NCI-H2227 treated with DMSO at 0.1 percent for 48 hours (cell line): ENCODE data around the gene RHOC.

Source experiments
- DNase-seq: peaks from one replicate; lab custom pipeline; 2025; lab: John Stamatoyannopoulos, UW

RHOC gene

DNA sequence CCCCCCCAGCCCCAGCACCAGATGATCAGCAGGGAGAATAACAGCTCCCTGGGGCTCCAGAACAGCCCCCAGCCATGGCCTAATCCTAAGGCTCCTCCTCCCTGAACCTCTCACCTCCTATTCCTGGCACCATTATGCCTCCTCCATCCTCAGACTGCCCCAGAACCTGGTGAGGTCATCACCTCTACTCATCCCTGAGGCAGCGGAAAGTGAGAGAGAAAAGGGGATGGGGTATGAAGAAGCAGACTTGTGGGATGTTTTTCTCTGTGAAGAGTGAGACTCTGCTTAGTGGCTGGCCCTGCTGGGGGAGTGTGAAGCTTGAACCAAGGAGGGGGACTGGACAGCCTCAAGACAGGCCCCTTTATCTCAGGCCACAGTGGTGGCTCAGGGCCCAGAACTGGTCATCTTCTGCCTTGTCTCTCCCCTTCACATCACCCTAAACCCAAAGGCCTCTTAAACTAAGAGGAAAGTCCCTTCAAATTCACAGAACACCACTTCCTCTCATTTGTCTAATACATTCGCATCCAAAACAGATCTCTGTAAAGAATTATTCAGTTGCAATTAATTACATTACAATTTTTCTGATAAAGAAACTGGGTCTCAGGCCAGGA lies 10.4 kb upstream of the RHOC start:
- DNase-seq, result no peak

DNA sequence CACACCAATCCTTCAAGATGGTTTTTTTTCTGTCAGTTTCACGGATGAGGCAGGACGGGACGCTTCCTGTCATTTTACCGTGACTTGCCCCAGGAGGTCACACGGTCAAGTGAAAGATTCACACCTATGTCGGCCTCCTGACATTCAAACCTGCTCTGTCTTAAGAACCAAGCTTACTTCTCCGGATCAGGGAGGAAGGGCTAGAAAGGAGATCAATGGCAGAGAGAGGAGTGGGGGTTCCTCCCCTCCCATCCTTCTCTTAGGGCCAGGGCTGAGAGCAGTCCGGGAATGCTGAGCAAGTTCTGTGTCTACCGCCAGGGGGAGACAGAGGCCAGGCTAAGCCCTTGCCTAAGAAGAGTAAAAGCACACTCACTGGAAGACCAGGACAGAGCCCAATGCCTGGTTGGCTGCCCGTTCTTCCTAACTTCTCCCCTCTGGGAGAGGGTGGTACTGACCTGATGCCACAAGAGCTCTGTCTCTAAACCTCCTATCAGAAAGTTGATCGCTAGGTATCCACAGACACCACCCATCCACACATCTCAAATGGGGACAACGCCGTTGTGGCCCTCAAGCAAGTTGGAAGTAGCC lies 9.3 kb upstream of the RHOC start:
- DNase-seq, result peak; percentile 84

DNA sequence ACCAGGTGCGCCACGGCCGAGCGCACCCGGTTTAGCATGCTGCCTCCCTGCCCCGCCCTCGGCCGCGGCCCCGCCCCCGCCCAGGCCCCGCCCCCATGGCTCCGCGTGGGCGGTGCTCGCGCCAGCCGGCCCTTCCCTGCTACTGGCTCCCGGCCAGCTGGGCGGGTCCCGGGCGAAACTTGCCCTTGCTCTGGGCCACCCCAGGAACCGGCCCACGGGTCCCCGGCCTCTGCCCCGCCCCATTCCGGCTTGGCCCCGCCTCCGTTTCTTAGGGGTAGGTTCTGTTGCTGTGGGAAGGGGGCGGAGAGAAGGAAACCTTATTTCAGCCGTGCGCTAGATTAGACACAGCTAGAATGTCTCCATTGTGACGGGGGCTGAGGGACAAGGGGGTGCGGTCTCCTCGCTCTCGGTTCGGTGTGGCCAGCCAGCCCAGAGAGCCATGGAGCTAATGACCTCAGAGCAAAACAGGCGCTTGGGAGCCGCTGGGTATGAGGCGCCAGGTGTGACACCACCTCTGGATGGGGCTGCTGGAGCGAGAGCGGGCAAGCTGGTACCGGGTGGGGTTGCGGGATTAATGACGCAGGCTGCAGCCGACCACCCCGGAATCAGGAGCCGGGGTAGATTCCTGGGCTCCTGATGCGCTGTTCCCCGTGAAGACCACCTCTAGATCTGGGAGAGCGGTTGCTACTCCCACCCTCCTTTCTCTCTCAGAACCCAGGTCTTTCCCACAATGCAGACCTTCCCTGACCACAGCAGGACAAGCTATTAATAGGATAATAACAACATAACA lies 8.5 kb upstream of the RHOC start, which contains the start of gene PPM1J:
TSS of gene PPM1J (minus strand) at position 69 of the 790 bp plus-strand sequence. CDS start at position 38, 31 bp downstream.
- peak; percentile 86 for DNase-seq

DNA sequence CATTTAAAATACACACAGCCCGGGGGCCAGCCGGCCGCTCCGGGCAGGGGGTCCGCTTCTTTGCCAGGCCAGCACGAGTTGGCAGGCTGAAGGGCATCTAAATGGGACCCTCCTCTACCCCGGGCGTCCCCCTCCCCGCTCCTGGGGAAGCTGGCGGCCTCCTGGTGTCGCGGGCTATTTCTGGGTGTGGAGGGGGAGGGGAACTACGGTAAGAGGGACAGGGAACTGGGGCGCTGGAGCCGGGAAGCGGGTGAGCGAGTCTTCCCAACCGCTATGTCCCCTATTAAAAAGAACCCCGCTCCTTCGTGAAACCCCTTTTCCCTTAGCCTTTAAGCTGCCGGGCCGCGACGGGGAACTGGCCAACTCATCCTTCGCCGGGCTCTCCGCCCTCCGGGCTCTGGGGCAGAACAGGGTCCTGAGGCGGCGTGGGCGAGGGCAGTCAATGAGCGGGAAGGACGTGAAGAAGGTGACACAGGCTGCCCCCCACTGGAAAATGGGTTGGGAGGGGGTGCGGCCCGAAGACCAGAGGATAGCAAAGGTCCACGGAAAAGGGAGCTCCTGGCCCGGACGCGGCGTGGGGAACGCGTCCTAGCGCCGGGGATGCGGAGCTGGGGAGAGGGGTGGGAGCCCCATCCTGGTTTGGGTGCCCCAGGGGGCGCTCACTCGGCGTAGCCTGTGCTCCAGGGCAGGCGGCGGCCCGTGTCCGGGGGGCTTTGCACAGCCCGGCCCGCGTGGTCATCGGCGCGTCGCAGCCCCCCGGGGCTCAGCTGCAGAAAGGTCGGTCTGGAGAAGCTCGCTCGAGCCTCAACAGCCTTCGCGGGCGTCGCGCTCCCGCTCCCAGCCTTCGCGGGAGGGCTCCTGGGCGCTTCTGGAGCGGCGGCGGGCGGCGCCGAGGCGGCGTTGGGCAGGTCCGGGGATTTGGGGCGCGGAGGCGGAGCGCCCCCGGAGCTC lies 7.7 kb upstream of the RHOC start:
- no peak for DNase-seq

DNA sequence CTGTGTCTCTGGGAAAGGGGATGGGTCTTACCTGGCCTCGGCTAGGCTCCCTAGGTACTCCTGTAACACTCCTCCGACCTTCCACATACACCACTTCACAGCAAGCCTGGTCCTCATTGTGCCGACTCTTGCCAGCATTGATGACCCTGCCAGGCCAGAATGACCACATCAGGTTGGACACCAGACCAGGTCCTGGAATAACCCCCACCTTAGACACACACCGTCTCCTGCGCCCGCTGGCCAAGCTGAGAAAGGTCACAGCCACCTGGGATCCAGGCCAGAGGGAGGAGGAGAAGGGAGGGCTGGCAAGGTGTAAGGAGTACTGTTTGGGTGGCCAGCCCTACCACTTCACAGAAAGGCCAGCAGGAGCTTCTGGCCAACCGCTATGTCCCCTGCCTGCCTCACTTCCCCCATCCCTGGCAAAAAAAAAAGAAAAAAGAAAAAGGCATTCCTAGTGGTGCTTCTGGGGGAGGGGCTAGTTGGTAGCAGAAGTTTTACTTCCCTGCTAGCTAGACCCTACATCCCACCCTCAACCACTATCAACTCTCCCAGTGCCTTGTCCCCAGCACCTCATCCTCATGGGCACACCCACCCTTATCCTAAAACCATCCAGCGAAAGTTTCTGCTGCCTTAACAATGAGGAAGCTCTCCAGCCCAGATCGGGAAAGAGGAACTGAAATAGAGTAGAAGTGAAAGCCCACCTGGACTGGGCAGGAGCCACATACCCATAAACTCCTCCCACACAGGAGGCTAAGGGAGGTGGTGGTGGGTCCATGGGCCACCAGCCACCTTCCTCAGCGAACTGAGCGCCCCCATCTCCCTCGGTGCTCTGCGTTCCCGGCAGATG lies 6.8 kb upstream of the RHOC start:
- no peak for DNase-seq

DNA sequence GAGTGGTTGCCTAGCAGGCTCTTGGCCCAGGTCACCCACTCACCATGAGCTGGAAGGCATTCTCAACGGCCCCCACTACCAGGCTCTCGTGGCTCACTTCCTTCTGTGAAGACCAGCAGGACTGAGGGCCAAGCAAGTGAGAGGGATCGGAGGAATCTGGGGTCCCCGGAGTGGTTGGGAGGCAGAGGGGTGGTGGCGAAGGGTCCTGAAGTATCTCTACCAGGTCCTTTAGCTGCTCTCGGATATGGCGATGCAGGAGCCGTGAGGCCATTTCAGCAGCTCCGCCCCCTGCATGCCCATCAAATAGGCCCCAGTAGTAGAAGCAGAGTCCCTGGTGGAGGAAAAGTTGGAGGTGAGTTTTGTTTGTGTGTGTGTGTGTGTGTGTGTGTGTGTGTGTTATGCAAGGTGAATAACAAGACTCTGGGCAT lies 5.8 kb upstream of the RHOC start:
- no peak for DNase-seq

DNA sequence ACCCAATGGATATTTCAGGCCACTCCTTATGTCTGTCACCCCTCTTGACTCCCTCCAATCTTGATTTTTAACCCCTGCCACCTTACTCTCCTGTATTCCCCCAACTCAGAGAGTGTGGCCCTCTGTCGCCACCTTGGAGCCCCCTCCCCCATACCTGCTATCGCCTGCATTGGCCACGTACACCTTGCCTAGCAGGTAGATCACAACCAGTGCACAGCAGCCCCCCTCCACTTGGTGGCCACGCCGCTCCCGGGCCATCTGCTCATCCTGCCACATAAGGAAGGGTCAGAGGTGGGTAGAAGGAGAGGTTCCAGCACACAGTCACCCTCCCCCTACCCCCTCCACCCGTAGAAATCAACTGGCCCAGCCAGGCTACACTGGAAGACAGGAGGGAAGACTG lies 5.3 kb upstream of the RHOC start:
- no peak for DNase-seq

DNA sequence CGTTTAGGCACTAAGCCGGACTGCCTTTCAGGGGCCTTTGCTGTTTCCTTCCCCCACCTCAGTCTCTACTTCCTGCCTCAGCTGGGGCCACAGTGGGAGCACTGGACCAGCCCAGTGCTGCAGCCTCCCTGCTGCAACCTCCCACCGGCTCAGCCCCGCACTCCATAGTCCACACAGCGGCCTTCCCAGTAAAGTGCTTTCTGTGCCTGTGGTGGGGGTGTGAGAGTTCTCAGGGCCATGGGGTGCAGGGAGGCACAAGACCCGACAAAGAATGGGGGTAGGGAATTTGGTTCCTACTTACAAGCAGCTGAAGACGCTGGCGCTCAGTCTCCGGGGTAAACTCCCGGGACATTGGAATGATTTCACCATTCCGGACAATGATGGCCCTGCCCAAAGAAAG lies 4.7 kb upstream of the RHOC start:
- no peak for DNase-seq

DNA sequence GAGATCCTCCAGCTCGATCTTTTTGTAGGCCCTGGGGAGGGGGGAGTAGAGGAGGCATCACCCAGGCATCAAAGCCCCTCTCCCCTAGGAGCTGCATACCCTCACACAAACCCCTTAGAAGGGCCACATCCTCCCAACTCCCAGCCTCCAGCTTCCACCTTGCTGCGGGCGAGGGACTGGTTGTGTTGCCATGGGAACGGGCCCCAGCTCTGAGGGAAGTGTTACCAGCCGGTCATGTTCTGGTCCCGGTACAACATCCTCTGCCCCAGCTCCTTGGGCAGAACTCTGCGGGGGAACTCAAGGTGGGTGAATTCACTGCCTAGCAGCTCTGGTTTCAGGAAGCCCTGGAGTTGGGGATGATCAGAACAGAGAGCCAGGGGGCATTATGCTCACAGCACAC lies 4.1 kb upstream of the RHOC start:
- DNase-seq, result no peak

DNA sequence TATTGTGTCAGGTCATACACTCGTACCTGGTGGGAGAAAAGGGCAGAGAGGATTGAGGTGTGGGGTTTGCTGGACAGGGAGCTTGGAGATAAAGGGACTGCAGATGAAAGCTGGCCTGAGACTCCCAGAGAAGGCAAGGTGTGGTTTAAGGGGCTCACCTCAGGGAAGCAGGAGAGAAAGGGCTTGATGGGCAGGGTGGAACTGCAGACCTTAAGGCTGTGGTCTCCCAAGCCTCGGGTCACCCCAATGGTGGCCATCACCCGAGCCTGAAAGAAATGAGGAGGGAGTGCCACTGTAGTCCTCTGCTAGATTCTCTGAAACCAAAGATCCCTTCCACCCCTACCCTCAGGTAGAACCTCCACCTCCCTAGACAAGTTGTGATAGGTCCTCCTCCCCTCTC lies 3.7 kb upstream of the RHOC start:
- DNase-seq, result no peak

DNA sequence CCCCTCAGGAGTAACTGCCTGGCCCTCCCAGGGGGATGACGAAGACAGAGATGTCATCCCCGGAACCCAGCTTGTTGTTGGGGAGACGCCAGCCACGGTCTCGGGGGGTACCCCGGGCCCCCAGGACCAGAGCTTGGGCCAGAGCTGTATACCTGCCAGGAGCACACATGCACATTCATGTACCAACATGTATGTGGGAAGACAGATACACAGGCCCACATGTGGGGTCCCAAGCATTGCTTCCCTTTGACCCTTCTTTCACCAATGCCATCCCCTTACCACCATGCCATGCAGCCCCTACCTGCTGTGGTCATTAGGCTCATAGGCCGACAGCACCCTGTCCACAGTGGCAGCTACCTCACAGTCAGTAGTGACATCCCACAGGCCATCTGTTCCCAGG lies 3.2 kb upstream of the RHOC start:
- no peak for DNase-seq

DNA sequence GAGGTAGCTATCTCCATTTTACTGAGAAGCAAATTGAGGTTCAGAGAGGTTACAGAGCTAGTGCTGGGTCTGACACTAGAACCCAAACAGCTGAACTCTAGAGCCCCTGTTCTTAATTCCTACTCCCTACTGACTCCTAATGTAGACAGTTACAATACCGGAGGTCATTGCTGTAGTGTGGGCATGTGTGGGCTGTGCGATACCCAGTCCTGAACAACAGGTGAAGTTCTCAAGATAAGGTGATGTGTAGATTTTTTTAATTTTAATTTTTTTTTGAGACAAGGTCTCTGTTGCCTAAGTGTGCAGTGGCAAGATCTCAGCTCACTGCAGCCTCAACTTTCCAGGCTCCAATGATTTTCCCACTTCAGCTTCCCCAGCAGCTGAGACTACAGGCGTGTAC lies 1.6 kb upstream of the RHOC start:
- DNase-seq, result no peak

DNA sequence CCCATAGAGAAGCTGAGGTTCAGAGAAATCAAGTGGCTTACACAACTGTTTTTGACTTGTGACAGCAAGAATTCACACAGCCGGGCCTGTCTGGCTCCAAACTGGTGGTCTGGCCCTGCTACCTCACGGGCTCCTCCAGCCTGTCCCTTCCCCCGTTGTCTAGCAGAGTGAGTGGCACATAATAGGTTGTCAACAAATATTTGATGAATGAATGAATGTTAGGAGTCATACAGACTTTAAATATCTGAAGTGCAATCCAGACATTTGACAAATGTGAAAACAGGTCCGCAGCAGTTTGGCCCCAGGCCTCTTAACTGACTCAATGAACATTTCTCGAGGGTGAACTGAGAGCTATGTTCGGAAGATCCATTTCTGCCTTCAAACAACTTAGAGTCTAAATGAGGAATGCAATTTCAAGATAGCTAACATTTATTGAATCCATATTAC lies 1.1 kb upstream of the RHOC start:
- no peak for DNase-seq

DNA sequence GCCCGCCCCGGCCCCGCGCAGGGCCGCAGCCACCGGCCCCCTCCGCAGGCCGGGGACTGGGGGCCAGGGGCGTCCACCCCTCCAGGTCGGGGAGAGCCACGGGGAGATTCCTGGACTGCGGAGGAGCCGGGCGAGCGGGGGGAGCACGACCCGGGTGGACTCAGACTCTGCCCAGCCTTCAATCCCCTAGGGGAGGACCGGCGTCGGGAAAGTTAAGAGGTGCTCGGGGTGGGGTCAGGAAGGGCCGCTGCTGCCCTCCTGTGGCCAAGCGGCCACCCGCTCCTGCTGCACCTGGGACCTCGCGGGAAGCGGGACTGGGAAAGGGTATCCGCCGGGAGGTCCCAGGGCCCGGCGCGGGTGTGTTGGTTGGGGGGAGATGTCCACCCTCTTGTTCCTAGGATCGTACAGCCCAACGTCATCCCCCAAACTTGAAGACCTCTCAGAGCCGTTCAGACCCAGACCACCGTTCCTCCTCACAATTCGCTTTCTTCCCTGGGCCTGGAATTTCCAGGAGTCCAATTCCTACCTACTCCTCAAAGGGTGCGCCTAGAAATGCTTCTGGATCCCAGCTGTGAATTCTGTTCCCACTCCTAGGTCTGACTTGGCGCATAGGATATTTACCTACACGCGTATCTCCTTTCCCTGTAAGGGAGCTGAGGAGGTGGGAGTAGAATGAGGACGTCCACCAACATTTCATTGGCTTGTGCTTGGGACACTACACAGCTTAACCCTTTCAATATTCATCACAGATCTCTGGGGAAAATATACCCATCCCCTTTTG lies 484 bp upstream of the RHOC start:
- DNase-seq, result peak; percentile 63

DNA sequence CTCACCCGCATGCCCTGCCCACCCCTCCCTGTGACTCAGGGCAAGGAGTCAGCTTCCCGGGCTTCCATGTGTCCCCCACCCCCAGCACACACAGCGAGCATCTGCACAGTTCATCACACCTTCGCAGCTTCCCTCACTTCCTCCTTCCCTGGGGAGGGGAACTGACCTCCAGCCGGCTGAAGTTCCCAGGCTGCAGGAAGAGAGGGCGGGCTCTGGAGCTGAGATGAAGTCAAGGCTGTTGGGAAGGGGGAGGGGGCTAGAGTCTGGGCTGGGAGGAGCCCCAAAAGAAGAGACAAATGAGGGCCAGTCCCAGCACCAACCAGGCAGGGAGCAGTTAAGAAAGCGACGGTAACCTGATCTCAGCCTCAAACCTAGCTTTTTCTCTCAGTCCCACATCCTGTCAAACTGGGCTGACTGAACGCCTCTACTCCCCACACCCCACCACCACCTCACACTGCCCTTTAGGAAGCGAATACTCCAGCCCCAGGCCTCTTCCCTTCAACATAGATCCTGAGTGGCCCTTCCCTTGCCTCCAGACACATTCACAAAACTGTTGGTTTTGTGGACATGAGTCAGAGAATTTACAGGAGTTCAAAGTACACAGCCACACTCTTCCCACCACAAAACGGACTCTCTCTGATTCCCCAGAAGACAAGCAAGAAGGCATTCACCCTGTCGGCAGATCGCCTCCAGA lies 1.8 kb downstream of the RHOC start:
- peak; percentile 82 for DNase-seq

DNA sequence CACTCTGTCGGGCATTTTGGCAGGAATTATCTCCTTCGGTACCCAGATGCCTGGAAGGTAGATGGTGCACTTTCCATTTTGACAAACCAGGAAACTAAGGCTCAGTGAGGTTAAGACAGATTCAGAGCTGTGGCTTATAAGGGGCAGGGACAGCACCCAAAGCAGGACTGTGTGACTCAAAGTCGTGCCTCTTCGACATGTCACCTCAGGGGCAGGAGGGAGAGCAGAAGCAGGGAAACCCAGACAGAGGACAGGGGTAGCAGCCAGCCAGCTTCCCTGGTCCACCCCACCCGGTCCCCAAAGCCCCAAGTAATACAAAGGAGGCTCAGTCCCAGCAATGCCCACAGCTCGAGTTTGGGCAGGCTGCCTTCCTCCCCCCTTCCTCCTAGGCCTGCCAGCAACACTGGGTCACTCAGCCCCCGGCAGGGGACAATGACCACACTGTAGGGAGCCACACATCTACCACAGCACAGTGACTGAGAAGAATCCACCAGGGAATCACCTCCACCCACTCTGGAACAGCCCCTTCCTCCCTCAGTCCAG lies 2.5 kb downstream of the RHOC start:
- DNase-seq, result no peak

DNA sequence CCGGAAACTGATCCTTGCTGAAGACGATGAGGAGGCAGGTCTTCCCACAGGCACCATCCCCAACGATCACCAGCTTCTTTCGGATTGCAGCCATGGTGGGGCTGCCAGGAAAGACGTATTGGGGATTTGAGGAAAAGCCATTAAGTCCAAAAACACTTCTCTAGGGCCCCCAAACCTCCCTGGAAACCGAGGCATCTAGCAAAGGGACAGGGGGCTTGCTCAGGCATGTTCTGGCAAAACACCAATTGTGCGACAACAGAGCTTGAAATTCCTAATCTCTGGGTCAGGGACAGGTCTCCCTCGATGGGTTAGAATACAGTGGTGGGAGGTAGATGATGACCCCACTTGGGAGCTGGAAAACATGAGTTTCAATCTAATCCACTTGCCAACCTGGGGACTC lies 3.2 kb downstream of the RHOC start:
- no peak for DNase-seq

DNA sequence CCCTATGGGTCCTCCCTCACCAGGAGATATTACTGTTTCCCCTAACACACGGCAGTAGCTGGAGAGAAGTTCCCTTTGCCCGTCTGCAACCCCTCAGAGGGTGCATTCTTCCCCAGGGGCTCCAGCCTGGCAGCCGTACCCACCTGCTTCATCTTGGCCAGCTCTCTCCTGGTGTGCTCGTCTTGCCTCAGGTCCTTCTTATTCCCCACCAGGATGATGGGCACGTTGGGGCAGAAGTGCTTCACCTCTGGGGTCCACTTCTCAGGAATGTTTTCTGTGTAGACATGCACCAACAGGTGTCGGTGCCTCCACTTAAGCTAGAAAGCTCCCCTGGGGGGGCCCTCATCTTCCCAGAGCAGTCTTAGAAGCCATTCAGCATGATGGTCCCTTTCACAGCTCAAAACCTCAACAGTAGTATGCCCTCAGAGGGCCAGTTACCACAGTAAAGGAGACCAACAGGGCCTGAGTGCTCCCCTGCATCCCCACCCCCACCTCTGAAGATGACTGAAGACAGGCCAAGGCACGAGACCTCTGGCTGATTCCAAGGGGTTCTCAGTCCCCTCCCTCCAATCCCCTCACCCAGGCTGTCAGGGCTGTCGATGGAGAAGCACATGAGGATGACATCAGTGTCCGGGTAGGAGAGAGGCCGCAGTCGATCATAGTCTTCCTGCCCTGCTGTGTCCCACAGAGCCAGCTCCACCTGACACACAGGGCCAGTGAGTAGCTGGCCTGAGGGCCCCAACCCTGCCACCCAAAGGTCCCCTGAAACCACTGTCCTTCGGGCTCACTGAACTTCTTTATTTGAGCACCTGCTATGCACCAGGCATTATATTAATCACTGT lies 4.3 kb downstream of the RHOC start:
- no peak for DNase-seq

DNA sequence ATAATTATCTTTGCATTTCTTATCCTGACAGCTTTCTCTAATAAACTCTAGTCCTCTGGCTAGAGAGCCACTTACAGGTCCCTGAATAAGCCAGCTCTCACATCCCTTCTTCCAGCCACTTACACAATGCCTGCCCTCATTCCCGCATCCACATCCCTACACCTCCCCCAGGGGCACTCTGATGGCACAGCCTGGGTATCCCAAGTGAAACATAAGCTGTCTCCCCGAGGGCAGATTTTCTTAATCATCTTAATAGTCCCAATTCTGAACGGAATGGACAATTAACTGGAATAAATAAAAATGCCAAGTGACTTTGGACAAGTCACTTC lies 4.9 kb downstream of the RHOC start:
- DNase-seq, result no peak
